Measurements from ENCODE around the gene MVB12B. TPM values are rescaled to one million over a fixed set of nuclear protein-coding genes. Genes with fewer than 3 reads are reported as not detected.

The MVB12B gene
- total and polyA plus RNA-seq, 9 donors, result 7.0 to 23.1 (median 17.8) TPM

DNA sequence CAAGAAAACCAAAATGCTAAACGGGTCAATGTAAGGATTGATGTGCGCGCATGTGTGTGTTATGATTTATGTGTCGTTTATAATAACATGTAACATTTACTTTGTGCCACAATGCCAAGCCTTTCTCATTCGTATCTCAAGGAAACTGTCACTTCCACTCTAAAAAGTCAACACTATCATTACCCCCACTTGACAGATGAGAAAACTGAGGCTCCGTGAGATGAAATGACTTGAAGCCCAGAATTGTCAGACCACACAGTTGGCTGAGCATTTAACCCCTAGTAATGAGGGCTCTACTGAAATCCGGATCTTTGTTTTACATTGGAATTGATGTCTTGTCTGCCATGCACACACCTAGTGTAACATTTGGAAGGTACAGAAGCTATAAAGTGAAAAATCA lies 192.1 kb downstream of the MVB12B start:
- no peaks in the 10 kb centered on the region for H3K4me1 ChIP-seq (ENCODE audit: insufficient read depth)
- intact Hi-C loops (cut with DNase I), result no loop called here
- DNase-seq, result no peak
- no peak overlapping the region for H3K27ac ChIP-seq
- H3K27me3 ChIP-seq, result no peaks in the 10 kb centered on the region
- no peak overlapping the region for H3K4me3 ChIP-seq
- H3K36me3 ChIP-seq, result no peaks in the 10 kb centered on the region
- TF ChIP-seq, protein P1, sequence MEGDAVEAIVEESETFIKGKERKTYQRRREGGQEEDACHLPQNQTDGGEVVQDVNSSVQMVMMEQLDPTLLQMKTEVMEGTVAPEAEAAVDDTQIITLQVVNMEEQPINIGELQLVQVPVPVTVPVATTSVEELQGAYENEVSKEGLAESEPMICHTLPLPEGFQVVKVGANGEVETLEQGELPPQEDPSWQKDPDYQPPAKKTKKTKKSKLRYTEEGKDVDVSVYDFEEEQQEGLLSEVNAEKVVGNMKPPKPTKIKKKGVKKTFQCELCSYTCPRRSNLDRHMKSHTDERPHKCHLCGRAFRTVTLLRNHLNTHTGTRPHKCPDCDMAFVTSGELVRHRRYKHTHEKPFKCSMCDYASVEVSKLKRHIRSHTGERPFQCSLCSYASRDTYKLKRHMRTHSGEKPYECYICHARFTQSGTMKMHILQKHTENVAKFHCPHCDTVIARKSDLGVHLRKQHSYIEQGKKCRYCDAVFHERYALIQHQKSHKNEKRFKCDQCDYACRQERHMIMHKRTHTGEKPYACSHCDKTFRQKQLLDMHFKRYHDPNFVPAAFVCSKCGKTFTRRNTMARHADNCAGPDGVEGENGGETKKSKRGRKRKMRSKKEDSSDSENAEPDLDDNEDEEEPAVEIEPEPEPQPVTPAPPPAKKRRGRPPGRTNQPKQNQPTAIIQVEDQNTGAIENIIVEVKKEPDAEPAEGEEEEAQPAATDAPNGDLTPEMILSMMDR (IDR thresholded peaks at IDR 0.05), result no peak
- TF ChIP-seq POLR2A (IDR thresholded peaks at IDR 0.05), result no peak
- TF ChIP-seq EP300 (IDR thresholded peaks at IDR 0.05), result no peak
- 81 to 84% (median 81%) methylated on average over 7 of the region's 7 CpGs for WGBS, 3 donors
- H3K9me3 ChIP-seq, result no peaks in the 10 kb centered on the region

DNA sequence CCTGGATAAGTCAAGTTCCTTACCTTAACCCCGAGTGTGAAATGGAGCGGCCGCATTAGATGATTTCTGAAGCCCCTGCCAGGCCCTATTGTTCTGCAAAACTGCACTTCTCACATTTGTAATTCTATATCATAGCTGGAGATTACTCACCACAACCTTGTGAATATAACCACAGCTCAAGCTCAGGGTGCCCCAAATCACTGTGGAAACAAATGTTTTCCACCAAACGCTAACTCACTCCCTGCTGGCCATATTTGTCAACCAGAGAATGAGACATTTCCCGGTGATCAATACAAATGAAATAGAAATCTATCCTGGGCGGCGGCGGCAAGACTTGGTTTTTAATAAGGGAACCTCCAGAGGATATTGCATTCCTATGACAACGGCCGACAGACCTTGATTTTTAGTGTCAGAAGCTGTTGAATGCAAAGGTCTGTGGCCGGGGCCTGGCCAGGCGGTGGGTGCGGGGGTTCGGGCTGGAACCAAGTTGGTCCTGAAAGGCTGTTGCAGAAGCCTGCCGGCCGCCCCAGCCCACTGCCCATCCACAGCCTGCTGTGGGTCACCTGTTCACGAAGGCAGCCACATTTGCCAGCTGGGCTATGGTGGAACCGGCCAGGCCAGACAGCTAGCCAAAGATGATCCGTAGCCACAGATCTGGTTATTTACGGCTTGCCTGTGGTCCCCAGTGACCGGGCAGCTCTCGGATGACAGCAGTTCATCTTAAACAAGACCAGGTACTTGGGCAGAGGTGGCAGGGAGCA lies 193.2 kb downstream of the MVB12B start:
- no peak for TF ChIP-seq EP300 (IDR thresholded peaks at IDR 0.05)
- intact Hi-C loops (cut with DNase I), result no loop called here
- Histone ChIP-seq H3K4me1 (ENCODE audit: insufficient read depth) (no peaks in the 10 kb centered on the region), H3K27me3 (no peaks in the 10 kb centered on the region), H3K36me3 (no peaks in the 10 kb centered on the region), H3K9me3 (no peaks in the 10 kb centered on the region), H3K27ac (no peak overlapping the region), H3K4me3 (no peak overlapping the region)
- DNase-seq, result no peak
- 81 to 86% (median 84%) methylated on average over 22 of the region's 22 CpGs for WGBS, 3 donors

GRCh38 chr9:126520453-126520852 lies 193.8 kb downstream of the MVB12B start:
- no peak for DNase-seq
- H3K4me1 ChIP-seq (ENCODE audit: insufficient read depth), result no peaks in the 10 kb centered on the region
- intact Hi-C loops (cut with DNase I), result no loop called here
- no peaks in the 10 kb centered on the region for H3K9me3 ChIP-seq
- TF ChIP-seq, protein P1 (IDR thresholded peaks at IDR 0.05), result no peak
- TF ChIP-seq EP300 (IDR thresholded peaks at IDR 0.05), result no peak
- H3K27me3 ChIP-seq, result no peaks in the 10 kb centered on the region
- H3K4me3 ChIP-seq, result no peak overlapping the region
- no peaks in the 10 kb centered on the region for H3K36me3 ChIP-seq
- H3K27ac ChIP-seq, result no peak overlapping the region
- WGBS, 3 donors, result 72 to 85% (median 74%) methylated on average over 10 of the region's 10 CpGs

DNA sequence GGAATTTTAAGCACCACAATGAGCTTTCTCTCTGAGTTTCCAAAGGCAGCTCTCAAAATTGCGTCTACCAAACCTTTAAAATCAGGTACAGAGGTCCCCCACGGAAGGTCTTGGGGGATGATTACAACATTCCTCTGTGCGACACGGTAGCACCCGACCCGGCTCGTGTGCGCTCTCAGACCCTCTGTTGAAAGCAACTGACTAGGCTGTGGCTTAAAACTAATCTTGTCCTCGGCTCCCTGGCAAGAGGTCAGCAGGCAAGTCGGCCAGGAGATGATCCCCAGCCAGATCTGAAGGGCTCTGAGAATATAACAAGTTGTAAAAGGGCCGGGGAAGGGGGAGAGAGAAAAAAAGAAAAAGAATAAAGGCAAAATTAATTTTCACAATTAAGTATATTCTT lies 194.5 kb downstream of the MVB12B start:
- WGBS, 3 donors, result 67 to 77% (median 74%) methylated on average over 11 of the region's 11 CpGs
- Histone ChIP-seq H3K27ac (no peak overlapping the region), H3K9me3 (no peaks in the 10 kb centered on the region), H3K36me3 (no peaks in the 10 kb centered on the region), H3K27me3 (no peaks in the 10 kb centered on the region), H3K4me1 (ENCODE audit: insufficient read depth) (no peaks in the 10 kb centered on the region), H3K4me3 (no peak overlapping the region)
- no peak for DNase-seq
- no peak for TF ChIP-seq POLR2A (IDR thresholded peaks at IDR 0.05)
- TF ChIP-seq, protein P1 (IDR thresholded peaks at IDR 0.05), result no peak
- no peak for TF ChIP-seq EP300 (IDR thresholded peaks at IDR 0.05)
- intact Hi-C loops (cut with DNase I), result loop anchor here in 1 of 4 donors (1.0 kb wide), 1 partner anchor 42 kb away; no protein-coding TSS in a partner anchor

DNA sequence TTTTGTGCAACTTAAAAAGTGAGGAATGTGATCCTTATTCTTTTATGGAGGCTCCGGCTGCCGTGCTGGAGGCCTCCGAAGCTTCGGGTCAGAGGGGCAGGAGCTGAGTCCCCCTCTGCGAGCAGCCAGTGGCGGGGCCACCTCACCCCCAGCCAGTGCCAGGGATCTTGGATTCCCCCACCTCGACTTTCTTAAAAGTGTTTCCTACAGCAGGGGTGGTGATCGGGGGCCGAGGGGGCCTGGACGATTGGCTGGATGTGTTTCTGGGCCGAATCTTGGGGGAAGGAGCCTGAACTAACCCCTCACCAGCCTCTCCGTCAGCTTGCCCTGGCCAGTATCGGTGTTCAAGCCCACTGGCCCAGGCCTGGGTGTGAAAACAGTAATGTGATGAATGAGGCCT lies 194.9 kb downstream of the MVB12B start:
- WGBS, 3 donors, result 73 to 82% (median 77%) methylated on average over 13 of the region's 13 CpGs
- Histone ChIP-seq H3K4me3 (no peak overlapping the region), H3K27ac (no peak overlapping the region), H3K36me3 (no peaks in the 10 kb centered on the region), H3K4me1 (ENCODE audit: insufficient read depth) (no peaks in the 10 kb centered on the region), H3K9me3 (no peaks in the 10 kb centered on the region), H3K27me3 (no peaks in the 10 kb centered on the region)
- intact Hi-C loops (cut with DNase I), result loop anchor here in 1 of 4 donors (1.0 kb wide), 1 partner anchor 42 kb away; no protein-coding TSS in a partner anchor
- TF ChIP-seq POLR2A (IDR thresholded peaks at IDR 0.05) (no peak), EP300 (IDR thresholded peaks at IDR 0.05) (no peak)
- TF ChIP-seq, protein P1 (IDR thresholded peaks at IDR 0.05), result no peak
- no peak for DNase-seq
